Measurements from ENCODE around the gene PTBP2. TPM values are rescaled to one million over a fixed set of nuclear protein-coding genes. Genes with fewer than 3 reads are reported as not detected.
"Not testable (repeated sequence)": the region's sequence is repeated elsewhere in the genome, so short reads cannot be mapped to it uniquely, and the experiment has no call there.

PTBP2 gene
- total RNA-seq, 1 experiment from 2014 or later: 29.1 TPM

GRCh38 chr1:96790599-96790998 lies 69.0 kb downstream of the PTBP2 start:
- CTCF ChIA-PET: no interaction called here
- intact Hi-C loops (cut with micrococcal nuclease; ENCODE audit: unreplicated experiment): no loop called here
- POLR2A ChIA-PET (ENCODE audit: low non-redundant PET): interaction anchor here (0.5 kb wide), 1 partner anchor 63 kb away, joined by 3 read pairs; no protein-coding TSS in a partner anchor
- H3K36me3 ChIP-seq (ENCODE audit: insufficient read depth, low read length, poor library complexity, severe bottlenecking): peaks cover 63% of the 10 kb centered on the region
- H3K4me3 ChIP-seq (ENCODE audit: low read depth, low read length, poor library complexity, severe bottlenecking): no peak overlapping the region
- no peaks in the 10 kb centered on the region for H3K4me1 ChIP-seq (ENCODE audit: insufficient read depth, low read length, poor library complexity, severe bottlenecking)
- TF ChIP-seq CTCF (conservative IDR thresholded peaks at IDR 0.05; ENCODE audit: low read depth, low read length) (no peak), EZH2 (IDR thresholded peaks at IDR 0.05; ENCODE audit: borderline replicate concordance, low read depth, low read length, poor library complexity, severe bottlenecking) (no peak)
- DNase-seq (ENCODE audit: low spot score): no peak
- no peaks in the 10 kb centered on the region for H3K9me3 ChIP-seq (ENCODE audit: low read depth, low read length, poor library complexity, severe bottlenecking)
- H3K27ac ChIP-seq (ENCODE audit: low read depth, low read length, poor library complexity, severe bottlenecking): no peak overlapping the region
- BruUV-seq (replicated peaks): no TSS peak
- H3K27me3 ChIP-seq (replicated peaks; ENCODE audit: insufficient read depth, low read depth, low read length, poor library complexity): no peaks in the 10 kb centered on the region

- no peaks in the 10 kb centered on the region for H3K9me3 ChIP-seq (ENCODE audit: low read depth, low read length, poor library complexity, severe bottlenecking)
These were observed 70.6 kb downstream of the PTBP2 start for GRCh38 chr1:96792220-96792619.

GRCh38 chr1:96801696-96802095 lies 80.1 kb downstream of the PTBP2 start:
- CTCF ChIA-PET; H3K4me1 ChIP-seq (ENCODE audit: insufficient read depth, low read length, poor library complexity, severe bottlenecking); DNase-seq (ENCODE audit: low spot score); BruUV-seq (replicated peaks); H3K27me3 ChIP-seq (replicated peaks; ENCODE audit: insufficient read depth, low read depth, low read length, poor library complexity); H3K4me3 ChIP-seq (ENCODE audit: low read depth, low read length, poor library complexity, severe bottlenecking); H3K9me3 ChIP-seq (ENCODE audit: low read depth, low read length, poor library complexity, severe bottlenecking); POLR2A ChIA-PET (ENCODE audit: low non-redundant PET); H3K27ac ChIP-seq (ENCODE audit: low read depth, low read length, poor library complexity, severe bottlenecking); intact Hi-C loops (cut with micrococcal nuclease; ENCODE audit: unreplicated experiment): not testable (repeated sequence)
- peaks cover 16% of the 10 kb centered on the region for H3K36me3 ChIP-seq (ENCODE audit: insufficient read depth, low read length, poor library complexity, severe bottlenecking)

More at GRCh38 chr1:96792220-96792619, 70.6 kb downstream of the PTBP2 start:
- DNase-seq (ENCODE audit: low spot score): no peak
- Histone ChIP-seq H3K4me1 (ENCODE audit: insufficient read depth, low read length, poor library complexity, severe bottlenecking) (no peaks in the 10 kb centered on the region), H3K27me3 (replicated peaks; ENCODE audit: insufficient read depth, low read depth, low read length, poor library complexity) (no peaks in the 10 kb centered on the region), H3K36me3 (ENCODE audit: insufficient read depth, low read length, poor library complexity, severe bottlenecking) (peaks cover 46% of the 10 kb centered on the region), H3K4me3 (ENCODE audit: low read depth, low read length, poor library complexity, severe bottlenecking) (no peak overlapping the region), H3K27ac (ENCODE audit: low read depth, low read length, poor library complexity, severe bottlenecking) (no peak overlapping the region)
- TF ChIP-seq CTCF (conservative IDR thresholded peaks at IDR 0.05; ENCODE audit: low read depth, low read length) (no peak), EZH2 (IDR thresholded peaks at IDR 0.05; ENCODE audit: borderline replicate concordance, low read depth, low read length, poor library complexity, severe bottlenecking) (no peak)
- ChIA-PET POLR2A (ENCODE audit: low non-redundant PET) (no interaction called here), CTCF (no interaction called here)
- no TSS peak for BruUV-seq (replicated peaks)
- intact Hi-C loops (cut with micrococcal nuclease; ENCODE audit: unreplicated experiment): no loop called here

GRCh38 chr1:96804648-96805047 lies 83.1 kb downstream of the PTBP2 start:
- ChIA-PET POLR2A (ENCODE audit: low non-redundant PET) (no interaction called here), CTCF (no interaction called here)
- Histone ChIP-seq H3K9me3 (ENCODE audit: low read depth, low read length, poor library complexity, severe bottlenecking) (no peaks in the 10 kb centered on the region), H3K36me3 (ENCODE audit: insufficient read depth, low read length, poor library complexity, severe bottlenecking) (peaks cover 32% of the 10 kb centered on the region), H3K27me3 (replicated peaks; ENCODE audit: insufficient read depth, low read depth, low read length, poor library complexity) (no peaks in the 10 kb centered on the region), H3K27ac (ENCODE audit: low read depth, low read length, poor library complexity, severe bottlenecking) (no peak overlapping the region), H3K4me3 (ENCODE audit: low read depth, low read length, poor library complexity, severe bottlenecking) (no peak overlapping the region), H3K4me1 (ENCODE audit: insufficient read depth, low read length, poor library complexity, severe bottlenecking) (peaks cover 11% of the 10 kb centered on the region)
- BruUV-seq (replicated peaks): no TSS peak
- DNase-seq (ENCODE audit: low spot score): no peak
- no peak for TF ChIP-seq CTCF (conservative IDR thresholded peaks at IDR 0.05; ENCODE audit: low read depth, low read length)
- TF ChIP-seq EZH2 (IDR thresholded peaks at IDR 0.05; ENCODE audit: borderline replicate concordance, low read depth, low read length, poor library complexity, severe bottlenecking): no peak
- intact Hi-C loops (cut with micrococcal nuclease; ENCODE audit: unreplicated experiment): no loop called here
